ENCODE data around the gene DYNLT5.
A peak's percentile ranks its signal among the peaks of the same experiment; 100 is the strongest.
"Not testable (repeated sequence)": the region's sequence is repeated elsewhere in the genome, so short reads cannot be mapped to it uniquely, and the experiment has no call there.

Gene DYNLT5

DNA sequence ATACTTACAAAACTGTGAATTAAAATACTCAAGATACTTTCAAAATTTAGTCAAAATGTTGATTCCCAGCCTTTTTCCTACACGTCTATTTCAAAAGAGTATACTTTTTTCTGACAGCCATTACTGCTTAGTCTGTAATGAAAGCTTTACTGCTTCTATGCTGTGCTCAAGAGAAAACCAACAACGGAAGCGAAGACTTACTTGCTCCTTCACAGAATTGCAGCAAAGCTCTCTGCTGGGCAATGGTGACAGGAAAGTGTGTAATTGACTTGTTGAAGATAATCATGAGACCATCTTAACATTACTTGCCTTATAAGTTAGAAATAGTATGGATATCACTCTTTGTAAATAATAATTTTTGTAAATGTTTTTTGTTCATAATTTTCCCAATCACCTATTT is 1.7 kb upstream of the DYNLT5 start:
- DNase-seq (ENCODE audit: low read depth in 2 of 2), result no peak

DNA sequence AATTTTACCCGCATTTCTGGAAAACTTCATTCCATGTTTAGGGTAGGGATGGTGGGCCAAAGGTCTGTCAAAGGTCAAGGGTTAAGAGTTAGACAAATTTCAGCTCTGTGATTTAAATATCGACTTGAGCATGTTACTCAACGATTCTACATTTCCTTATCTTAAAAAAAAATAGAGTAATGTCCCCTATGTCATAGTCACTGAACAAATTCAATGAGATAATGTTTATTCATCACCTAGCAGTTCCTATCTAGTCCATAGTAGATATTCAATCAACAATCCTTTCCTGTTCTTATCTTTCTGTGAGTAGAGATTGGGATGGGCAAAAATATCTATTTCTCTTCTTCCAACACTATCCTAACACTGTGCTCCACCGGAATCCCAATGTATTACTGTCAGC is 1.1 kb upstream of the DYNLT5 start:
- no peak for DNase-seq (ENCODE audit: low read depth in 2 of 2)

DNA sequence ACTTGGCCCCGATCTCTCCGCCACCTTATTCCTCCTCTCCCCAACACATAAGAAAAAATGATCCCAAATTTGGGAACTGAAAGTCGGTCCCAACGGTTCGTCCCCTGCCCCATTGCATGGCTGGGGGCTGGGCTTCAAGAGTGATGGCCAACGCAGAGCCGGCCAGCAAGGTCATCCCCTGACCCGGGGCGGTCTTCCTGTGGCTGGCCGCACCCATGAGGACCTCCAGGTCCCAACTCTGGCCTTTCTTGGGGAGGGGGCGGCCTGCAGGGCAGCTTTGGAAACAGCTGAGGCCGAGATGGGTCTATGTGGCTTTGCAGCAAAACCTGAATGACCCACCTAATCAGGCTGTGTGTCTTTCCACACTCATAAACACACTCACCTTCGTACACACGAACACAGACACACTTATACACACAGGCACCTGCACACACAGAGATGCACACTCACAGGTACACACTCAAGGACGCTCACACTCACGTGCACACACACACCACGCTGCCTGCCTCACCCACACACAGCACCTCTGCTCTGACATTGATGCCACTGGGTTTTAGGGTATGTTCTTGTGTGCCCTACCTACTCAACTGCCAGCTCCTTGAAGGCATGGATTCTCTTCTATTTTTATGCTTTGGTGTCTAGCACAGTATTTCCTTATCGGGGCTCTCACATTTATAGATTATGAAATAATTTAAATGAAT is 562 bp downstream of the DYNLT5 start:
- DNase-seq (ENCODE audit: low read depth in 2 of 2), result no peak

DNA sequence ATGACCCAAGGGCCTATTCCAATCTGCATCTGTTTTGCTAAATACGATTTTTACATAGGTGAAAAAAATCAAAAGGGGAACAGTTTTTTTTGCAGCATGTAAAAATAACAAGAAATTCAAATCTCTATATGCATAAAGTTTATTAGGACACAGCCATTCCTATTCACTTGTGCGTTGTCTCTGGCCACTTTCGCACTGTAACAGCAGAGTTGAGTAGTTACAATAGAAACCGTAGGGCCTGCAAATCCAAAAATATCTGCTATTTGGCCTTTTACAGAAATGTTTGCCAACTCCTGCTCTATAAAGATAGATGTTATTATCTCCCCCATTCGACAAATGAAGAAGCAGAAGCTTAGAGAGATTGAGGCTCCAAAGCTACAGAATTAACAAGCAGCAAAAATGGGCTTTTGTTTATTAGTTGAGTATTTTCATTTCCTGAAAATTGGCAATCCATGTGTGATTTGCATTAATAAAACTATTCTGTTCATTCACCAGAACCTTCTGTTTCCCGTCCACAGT is 5.5 kb downstream of the DYNLT5 start:
- no peak for DNase-seq (ENCODE audit: low read depth in 2 of 2)

DNA sequence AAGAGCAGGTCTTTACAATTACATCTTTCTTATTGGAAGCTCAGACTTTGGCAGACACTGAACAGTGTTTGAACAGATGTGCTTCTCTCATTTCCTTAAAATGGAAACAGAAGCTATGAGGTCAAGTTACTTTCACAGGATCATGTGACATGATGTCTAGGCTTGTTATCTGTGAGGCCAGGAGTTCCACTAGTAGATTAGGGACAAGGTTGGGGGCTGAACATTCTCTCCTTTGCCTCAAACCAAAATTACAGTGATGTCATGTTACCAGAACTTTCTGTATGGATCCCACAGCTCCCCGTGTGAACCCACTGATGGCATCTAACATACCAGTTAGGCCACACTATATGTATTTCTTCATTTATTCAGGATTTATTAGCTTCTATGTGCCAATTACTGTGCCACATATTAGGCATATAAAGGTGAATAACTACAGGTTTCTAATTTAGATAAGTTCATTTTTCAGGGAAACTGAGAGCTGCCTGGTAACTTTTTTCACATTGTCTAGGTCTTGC is 6.0 kb downstream of the DYNLT5 start:
- DNase-seq (ENCODE audit: low read depth in 2 of 2), result no peak

DNA sequence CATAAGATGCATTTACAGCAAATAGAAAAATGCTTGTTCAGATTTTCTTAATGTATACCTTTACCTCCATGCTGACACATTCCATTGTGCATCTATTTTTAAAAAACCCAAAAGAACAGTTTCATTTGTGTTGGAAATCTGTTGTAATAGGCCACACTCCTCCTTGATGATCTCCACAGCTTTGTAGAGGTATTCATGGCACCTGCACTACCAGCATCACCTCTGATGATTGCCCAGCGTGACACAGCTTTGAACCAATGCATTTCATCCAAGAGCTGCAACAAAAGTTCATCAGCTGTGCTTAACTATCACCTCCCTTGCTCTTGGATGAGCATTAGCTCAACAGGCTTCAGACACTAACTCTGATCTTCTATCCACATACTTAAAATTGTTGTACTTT is 8.2 kb downstream of the DYNLT5 start:
- no peak for DNase-seq (ENCODE audit: low read depth in 2 of 2)

DNA sequence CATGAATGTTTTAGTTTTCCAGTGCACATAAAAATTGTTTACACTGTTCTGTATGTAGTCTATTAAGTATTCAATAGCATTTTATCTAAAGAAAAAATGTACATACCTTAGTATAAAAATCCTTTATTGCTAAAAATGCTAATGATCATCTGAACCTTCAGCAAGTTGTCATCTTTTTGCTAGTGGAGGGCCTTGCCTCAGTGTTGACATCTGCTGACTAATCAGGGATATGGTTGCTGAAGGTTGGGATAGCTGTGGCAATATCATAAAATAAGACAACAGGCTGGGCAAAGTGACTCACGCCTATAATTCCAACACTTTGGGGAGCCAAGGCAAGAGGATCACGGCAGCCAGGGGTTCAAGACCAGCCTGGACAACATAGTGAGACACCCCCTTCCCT is 9.0 kb downstream of the DYNLT5 start:
- no peak for DNase-seq (ENCODE audit: low read depth in 2 of 2)

DNA sequence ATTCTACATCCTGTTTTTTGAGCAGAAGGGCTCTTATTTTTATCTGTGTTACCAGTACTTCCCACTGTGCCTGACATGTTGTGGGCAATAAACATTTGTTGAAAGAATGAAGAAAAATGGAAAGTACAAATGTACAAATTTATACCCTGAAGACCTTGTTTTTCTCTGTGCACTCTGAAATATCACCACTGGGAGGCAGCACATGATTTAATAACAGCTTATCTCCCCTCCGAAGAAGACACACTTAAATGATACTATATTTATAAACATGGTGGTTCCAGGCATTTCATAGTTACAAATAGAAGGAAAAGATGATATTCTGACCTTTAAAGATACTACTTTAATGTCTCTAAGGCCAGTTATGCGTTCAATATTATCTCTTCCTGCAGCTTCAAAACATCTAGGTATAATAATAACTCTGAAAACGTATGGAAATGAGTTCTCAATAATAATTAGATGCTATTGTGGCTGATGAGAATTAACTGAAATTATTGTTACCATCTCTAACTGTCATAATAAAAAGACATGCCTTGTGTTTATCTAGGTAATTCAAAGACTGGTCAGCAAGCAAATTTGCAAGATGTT is 12.8 kb downstream of the DYNLT5 start:
- peak; percentile 5 to 33 for DNase-seq (ENCODE audit: low read depth in 2 of 2)

DNA sequence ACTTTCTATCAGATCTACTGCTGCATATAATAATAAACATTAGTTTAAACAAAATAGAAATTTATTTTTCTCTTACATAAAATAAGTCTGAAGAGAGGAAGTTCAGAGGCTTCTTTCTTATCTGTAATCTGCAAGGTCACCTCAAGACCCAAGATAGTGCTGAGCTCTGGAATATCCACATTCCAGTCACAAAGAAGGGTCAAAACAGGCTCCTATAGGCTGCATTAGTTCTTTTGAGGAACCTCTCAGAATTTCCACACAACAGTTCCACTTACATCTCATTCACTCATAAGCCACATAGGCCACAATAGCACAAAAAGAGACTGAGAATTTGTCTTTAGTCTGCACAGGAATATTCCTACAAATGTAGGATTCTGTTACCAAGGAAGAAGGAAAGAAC is 15.4 kb downstream of the DYNLT5 start:
- no peak for DNase-seq (ENCODE audit: low read depth in 2 of 2)

DNA sequence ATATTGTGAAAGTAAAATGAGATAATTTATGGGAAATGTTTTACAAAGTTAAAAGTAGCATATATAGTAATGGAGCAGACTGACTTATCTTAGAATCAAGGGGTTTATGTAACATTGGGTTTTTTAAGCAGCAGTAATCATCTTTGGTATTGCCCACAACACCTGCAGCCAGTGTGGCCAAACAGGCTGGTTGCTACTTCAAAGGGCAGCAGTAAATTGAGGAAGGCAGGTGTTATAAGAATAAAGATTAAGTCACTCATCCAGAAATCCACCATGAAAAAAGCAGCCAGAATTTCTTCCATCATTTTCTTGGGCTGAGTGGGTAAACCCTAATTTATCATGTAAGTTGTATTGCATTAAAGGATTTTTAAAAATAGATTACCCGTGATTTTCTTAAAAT is 16.7 kb downstream of the DYNLT5 start:
- DNase-seq (ENCODE audit: low read depth in 2 of 2), result no peak

DNA sequence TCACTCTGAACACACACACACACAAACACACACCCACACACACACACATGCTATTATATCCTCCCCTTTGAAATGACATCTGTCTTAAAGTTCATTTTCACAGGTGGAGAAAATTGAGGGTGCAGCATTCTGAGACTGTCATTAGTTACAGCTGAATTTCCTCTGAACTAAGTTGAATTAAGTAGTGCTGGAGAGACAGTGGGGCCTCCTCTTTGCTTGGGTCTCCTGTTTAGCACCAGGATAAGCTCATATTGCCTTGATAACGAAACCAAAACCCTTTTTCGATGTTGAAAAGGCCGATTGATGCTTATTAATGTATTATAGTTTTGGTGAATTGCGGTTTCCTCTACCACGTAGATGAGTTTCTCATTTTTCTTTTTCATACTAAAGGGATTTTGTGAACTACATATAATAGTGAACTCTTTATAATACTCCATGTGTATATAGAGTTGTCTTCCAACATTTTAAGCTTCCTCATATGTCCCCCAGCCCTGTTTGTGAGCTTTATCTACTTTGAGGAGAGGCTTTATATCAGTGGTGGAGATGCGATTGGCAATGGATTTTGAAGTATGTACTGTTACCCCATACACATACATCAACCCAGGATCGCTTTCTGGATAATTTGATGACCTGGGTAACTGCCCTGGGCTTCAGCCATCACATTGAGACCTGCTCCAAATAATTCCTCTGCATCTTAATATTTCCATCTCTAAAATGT is 17.4 kb downstream of the DYNLT5 start:
- DNase-seq (ENCODE audit: low read depth in 2 of 2), result no peak

DNA sequence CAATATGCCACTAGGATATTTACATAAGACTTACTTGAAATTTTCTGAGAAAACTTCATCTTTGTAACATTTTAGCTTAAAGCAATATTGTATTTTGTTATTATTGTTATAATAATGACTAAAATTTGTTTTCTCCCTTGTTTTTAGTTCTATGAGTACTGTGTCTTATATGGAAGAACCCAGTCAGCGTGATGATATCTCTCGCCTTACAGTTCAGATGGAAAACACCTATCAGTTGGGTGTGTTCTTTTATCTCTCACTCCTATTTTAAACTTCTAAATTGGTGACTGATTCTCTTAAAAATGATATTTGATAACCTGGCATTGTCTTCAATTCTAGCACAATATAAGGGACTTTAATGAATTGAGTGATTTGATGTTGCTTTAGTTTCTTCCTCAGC is 18.0 kb downstream of the DYNLT5 start:
- DNase-seq (ENCODE audit: low read depth in 2 of 2), result no peak

DNA sequence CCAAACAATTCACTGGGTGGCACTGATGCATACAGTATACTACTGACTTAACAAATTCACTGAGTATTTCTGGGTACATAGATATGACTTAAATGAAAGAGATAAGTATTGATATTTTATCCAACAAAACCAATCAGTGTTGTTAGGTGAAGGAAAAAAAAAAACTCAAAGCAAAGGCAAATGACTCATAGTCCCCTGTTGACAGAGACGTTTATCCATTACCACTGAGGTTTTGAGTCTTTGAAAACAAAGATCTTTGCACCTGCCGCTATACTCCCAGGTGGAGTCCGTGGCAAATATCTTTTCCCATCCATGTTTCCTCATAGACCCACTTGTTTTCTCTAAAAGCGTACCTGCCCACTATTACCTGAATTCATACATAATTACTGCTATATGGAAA is 18.4 kb downstream of the DYNLT5 start:
- DNase-seq (ENCODE audit: low read depth in 2 of 2), result no peak

DNA sequence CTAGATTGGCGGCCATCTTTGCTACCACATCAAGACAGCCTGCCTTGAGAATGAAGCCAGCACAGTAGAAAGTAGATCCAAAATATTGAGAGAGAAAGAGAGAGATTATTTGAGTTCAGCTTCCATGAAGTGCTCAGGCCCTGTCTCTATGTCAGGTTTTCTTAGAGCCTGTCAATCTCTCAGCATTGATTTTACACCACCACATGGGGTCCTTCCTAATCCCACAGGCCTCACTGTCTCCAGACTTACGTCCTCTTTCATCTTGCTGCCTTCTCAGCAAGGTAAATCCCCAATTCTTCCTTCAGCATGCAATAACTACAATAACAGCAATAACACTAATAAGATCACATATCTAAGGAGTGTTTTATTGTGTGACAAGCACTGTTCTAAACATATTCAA is 21.0 kb downstream of the DYNLT5 start:
- DNase-seq (ENCODE audit: low read depth in 2 of 2), result no peak

DNA sequence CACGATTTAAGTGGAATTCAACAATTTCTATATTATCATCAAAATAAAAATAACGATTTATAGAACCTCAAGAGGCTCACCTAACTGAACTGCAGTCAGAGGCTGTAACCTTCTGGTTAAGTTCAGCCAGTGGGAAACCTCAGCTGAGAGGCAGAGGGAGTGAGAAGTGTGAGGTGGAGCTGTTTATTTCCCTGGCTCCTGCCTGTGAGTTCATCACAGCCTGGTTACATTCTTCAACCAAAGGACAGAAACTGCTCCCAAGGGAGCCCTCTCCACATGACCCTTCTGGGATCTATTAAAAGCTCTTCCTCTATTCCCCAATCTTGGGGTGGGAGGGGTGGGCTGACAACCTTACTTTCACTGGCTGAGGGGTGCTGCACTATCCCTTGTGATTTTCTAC is 22.2 kb downstream of the DYNLT5 start:
- no peak for DNase-seq (ENCODE audit: low read depth in 2 of 2)

DNA sequence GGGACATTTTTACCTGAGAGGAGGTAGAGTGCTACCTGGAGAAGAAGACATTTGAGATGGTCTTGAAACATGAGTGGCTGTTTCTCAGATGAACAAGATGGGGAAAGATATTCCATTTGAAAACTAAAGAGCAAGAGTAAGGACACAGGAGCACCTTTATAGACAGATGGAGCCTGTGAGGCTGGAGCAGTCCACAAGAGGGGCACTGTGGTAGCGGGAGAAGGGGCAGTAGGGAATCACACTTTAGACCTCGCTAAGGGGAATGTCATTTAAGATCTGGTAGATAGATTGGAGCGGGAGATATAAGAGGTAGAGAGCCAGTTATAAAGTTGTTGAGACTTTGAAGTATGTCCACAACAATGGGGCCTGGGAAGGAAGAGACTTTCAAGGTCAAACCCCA is 23.4 kb downstream of the DYNLT5 start:
- no peak for DNase-seq (ENCODE audit: low read depth in 2 of 2)

DNA sequence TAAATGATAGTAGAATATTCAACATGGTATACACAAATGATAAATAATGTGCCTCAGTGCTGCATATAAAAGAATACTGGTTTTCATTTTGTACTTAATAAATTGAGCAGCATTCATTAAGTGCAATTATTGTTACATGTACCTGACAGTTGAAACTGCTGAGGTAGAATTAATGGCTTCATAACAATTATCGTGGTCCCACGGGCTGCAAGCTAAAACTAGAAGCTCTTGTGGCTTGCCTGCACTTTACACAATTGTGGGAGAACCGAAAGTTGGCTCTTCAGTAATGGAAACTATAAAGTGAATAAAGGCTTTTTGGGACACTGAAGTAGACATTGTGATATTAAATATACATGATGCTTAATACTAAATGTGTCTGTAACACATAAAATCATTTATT is 25.6 kb downstream of the DYNLT5 start:
- DNase-seq (ENCODE audit: low read depth in 2 of 2), result no peak

DNA sequence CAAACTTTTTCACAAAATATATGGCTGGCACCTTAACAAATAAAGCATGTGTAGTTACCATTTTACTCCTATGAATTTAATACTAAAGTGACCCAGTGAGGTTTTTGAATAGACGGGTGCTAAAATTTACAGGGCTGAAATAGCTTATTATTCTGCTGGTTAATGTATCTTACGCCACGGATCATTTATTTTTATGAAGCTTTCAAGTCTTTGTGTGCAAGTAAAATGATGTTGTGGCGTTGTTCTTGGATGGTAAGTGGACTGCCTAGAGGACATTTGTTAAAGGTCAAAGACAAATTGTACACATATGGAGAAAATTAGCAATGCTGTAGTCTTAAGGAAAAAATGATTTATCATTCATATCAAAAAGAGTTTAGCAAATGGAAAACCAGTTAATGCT is 26.0 kb downstream of the DYNLT5 start:
- no peak for DNase-seq (ENCODE audit: low read depth in 2 of 2)

DNA sequence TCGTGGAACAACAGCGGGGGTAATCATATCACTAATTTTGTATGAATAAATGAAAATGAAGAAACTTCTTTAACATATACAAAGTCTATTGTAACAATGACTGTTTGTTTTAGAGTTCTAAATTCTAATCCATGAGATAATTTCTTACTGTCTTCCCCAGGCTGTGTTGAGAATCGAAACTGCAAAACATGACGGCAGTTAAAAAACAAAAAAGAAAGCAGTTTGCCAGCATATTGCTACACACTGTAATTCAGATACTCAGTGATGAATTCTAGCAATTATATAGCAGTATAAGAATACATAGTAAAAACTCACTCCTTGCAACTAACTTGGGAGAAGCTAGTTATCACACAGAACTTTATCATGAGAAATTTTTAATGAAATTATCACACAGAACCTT is 26.7 kb downstream of the DYNLT5 start:
- DNase-seq (ENCODE audit: low read depth in 2 of 2), result no peak

DNA sequence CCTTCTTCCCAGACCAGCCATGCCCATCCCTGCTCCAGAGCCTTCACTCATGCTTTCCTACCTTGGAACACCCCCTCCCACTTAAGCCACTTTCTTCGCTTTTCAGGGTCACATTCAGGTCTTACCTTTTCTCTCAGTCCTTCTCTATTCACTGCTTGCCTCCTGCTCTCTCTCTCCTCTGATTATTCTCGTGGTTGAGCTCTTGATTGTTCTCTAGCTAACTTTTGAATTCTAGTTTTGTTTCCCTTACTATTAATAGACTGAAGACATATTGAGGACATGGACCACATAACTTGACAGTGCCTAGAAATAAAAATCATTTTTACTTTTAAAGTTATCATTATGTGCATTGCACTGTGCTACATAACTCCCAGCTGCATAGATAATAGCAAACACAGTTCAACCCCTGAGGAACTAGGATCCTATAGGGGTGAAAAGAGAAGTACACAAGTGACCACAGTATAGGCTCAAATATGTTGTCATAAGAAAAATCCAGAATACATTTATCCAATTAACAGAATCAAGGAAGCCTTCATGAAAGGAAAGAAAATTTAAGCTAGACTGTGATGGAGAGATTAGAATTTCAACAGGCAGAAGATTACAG is 27.3 kb downstream of the DYNLT5 start:
- no peak for DNase-seq (ENCODE audit: low read depth in 2 of 2)

DNA sequence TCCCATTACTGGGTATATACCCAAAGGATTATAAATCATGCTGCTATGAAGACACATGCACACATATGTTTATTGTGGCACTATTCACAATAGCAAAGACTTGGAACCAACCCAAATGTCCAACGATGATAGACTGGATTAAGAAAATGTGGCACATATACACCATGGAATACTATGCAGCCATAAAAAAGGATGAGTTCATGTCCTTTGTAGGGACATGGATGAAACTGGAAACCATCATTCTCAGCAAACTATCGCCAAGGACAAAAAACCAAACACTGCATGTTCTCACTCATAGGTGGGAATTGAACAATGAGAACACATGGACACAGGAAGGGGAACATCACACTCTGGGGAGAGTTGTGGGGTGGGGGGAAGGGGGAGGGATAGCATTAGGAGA is 33.5 kb downstream of the DYNLT5 start:
- DNase-seq (ENCODE audit: low read depth in 2 of 2), result not testable (repeated sequence)

DNA sequence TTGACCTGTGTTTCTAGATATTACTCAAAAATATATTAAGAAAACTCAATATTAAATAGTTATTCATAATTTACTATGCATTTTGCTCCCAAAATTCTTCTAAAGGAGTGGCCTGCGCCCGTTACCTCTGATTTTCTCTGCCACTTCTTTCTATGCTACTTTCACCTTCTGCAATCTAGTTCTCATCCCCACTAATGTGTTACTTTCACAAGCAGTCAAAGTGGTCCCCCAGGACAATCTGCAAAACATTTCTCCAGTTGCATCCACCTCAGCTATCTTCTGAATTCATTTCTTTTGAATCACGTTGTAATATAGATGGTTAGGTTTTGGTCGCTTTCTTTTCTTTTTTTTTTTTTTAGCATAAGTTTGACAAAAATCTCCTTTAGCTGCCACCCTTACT is 35.4 kb downstream of the DYNLT5 start:
- no peak for DNase-seq (ENCODE audit: low read depth in 2 of 2)

Measured in stimulated activated CD4-positive, alpha-beta T cell treated with anti-CD3 and anti-CD28 coated beads, Interleukin-1b, Interleukin-23, amount 100 ng/mL, for 1 hour (primary cell).